Adrenal gland (tissue), 12 donors: Measurements from ENCODE around the gene SPATA31D3. TPM values are rescaled to one million over a fixed set of nuclear protein-coding genes. Genes with fewer than 3 reads are reported as not detected.

ENCODE experiments used
- DNase-seq, 7 donors: peaks; one replicate each; pipeline ENCODE4 v3.0.0-alpha.2; 2019 to 2020
- H3K27ac ChIP-seq, 5 donors: fragments of 200-600 bp; sonication (generic) in 4 of 5; 1 replicate in 3 of 5; 2 replicates in 2 of 5; pipeline versions ENCODE4 v1.5.1 to v1.8.0; 2016 to 2020; ENCODE audit warnings: mild to moderate bottlenecking in 1 of 5
- H3K27me3 ChIP-seq: fragments of 200-600 bp; 2 replicates; pipeline ENCODE4 v1.8.0; 2021
- H3K36me3 ChIP-seq, 2 donors: fragments of 200-600 bp; replicated peaks in 1 of 2; 1 replicate in 1 of 2; 2 replicates in 1 of 2; pipeline versions ENCODE4 v1.5.1 to v1.8.0; 2018 to 2022
- H3K4me1 ChIP-seq, 2 donors: fragments of 200-600 bp; replicated peaks in 1 of 2; 1 replicate in 1 of 2; 2 replicates in 1 of 2; pipeline versions ENCODE4 v1.5.1 to v1.8.0; 2018 to 2021
- H3K4me3 ChIP-seq, 4 donors: fragments of 200-600 bp; sonication (generic) in 3 of 4; one replicate each; pipeline ENCODE4 v1.5.1; 2016 to 2018
- H3K9me3 ChIP-seq, 3 donors: fragments of 200-600 bp; sonication (generic) in 1 of 3; replicated peaks in 1 of 3; 1 replicate in 2 of 3; 2 replicates in 1 of 3; pipeline versions ENCODE4 v1.5.1 to v1.8.0; 2016 to 2021
- CTCF ChIP-seq, 6 experiments: fragments of 450-650 bp in 4 of 6; fragments of 200-600 bp in 2 of 6; sonication (generic) in 1 of 6; IDR thresholded peaks; 1 replicate in 5 of 6; 2 replicates in 1 of 6; pipeline versions ENCODE4 v1.5.1 to v1.8.0; 2016 to 2021; ENCODE audit warnings: antibody characterized with exemption in 6 of 6, mild to moderate bottlenecking in 2 of 6, moderate library complexity in 1 of 6
- POLR2A ChIP-seq, 2 donors: fragments of 450-650 bp; IDR thresholded peaks; one replicate each; pipeline ENCODE4 v1.6.1; 2017; ENCODE audit warnings: antibody characterized with exemption in 2 of 2, mild to moderate bottlenecking in 2 of 2, moderate library complexity in 1 of 2
- WGBS, 4 donors: extraction: QIAGEN DNeasy Blood & Tissue Kit in 2 of 4; methylation state at CpG; one replicate each; pipeline versions ENCODE4 v1.1.5 to v1.1.7; 2013 to 2017; 5-methylcytosine and 5-hydroxymethylcytosine counted together
- intact Hi-C, 2 donors: fragments of 100-400 bp; cut with DNase I; formaldehyde crosslinking; loops; one replicate each; pipeline versions ENCODE4 v1.14.1 to v1.15.0; 2022 to 2023
- polyA plus RNA-seq, 3 donors: library from polyadenylated mRNA; stranded (reverse); fragments of 200-250 nt in 2 of 3; fragments of 350-450 nt in 1 of 3; fragmentation: Illumina TruSeq in 1 of 3; extraction: RNeasy Lipid Tissue Mini Kit (QIAGEN cat#74804) in 1 of 3; gene quantifications; one replicate each; pipeline ENCODE4 v1.2.3, GENCODE V29; 2013 to 2014
- total RNA-seq, 9 donors: library from RNA; depleted of rRNA in 4 of 9; stranded (reverse); fragments of >200 nt in 4 of 9; fragments of 120-200 nt in 1 of 9; fragmentation: NEBNext Ultra II Directional in 1 of 9; extraction: Animal tissue kit (Norgen Biotek cat#: 25700) in 1 of 9; gene quantifications; one replicate each; pipeline versions ENCODE4 v1.1.0 to v1.2.4, GENCODE V29; 2013 to 2023
- donor health status: healthy with polysubstance abuse.
- donor health status: Bipolar disorder and iron deficiency.
- donor health status: DM: yes; HTN: yes; CAD: no.
- donor health status: DM: no; HTN: no; CAD: no.
- donor health status: DM: no; HTN: no; CAD: no.
- donor health status: DM: yes; HTN: yes; CAD: no.

The SPATA31D3 gene
- total and polyA plus RNA-seq, 12 donors: 0.08 TPM; not detected in 11

- no peak overlapping the region for H3K27ac ChIP-seq
- H3K9me3 ChIP-seq: peaks cover 0 to 9% (median 0%) of the 10 kb centered on the region in 3 donors
- intact Hi-C loops: no loop called here
- no peaks in the 10 kb centered on the region for H3K27me3 ChIP-seq
- H3K36me3 ChIP-seq: no peaks in the 10 kb centered on the region
- no peak for TF ChIP-seq CTCF (IDR thresholded peaks at IDR 0.05)
- DNase-seq: no peak
- H3K4me3 ChIP-seq: no peak overlapping the region
- H3K4me1 ChIP-seq: no peaks in the 10 kb centered on the region
Measured at GRCh38 chr9:81955625-81956024, 12.3 kb downstream of the SPATA31D3 start.

- no peaks in the 10 kb centered on the region for H3K9me3 ChIP-seq
- H3K27me3 ChIP-seq: no peaks in the 10 kb centered on the region
- H3K4me3 ChIP-seq: no peak overlapping the region
- no peaks in the 10 kb centered on the region for H3K4me1 ChIP-seq
- H3K36me3 ChIP-seq: no peaks in the 10 kb centered on the region
- TF ChIP-seq CTCF (IDR thresholded peaks at IDR 0.05) (no peak), POLR2A (IDR thresholded peaks at IDR 0.05) (no peak)
- intact Hi-C loops: no loop called here
- WGBS, 4 donors: 78 to 86% (median 82%) methylated on average over 6 of the region's 6 CpGs
- no peak for DNase-seq
- no peak overlapping the region for H3K27ac ChIP-seq
Measured at GRCh38 chr9:81964218-81965171, 21.2 kb downstream of the SPATA31D3 start.

- no peak for DNase-seq
- TF ChIP-seq CTCF (IDR thresholded peaks at IDR 0.05) (no peak), POLR2A (IDR thresholded peaks at IDR 0.05) (no peak)
- no peak overlapping the region for H3K4me3 ChIP-seq
- H3K4me1 ChIP-seq: no peaks in the 10 kb centered on the region
- no peaks in the 10 kb centered on the region for H3K27me3 ChIP-seq
- WGBS, 4 donors: 86 to 96% (median 93%) methylated on average over 3 of the region's 3 CpGs
- H3K9me3 ChIP-seq: no peaks in the 10 kb centered on the region
- intact Hi-C loops: no loop called here
- H3K27ac ChIP-seq: no peak overlapping the region
- no peaks in the 10 kb centered on the region for H3K36me3 ChIP-seq
Measured at GRCh38 chr9:81968026-81968425, 24.7 kb downstream of the SPATA31D3 start.

- Histone ChIP-seq H3K4me1 (no peaks in the 10 kb centered on the region), H3K36me3 (no peaks in the 10 kb centered on the region), H3K27ac (no peak overlapping the region), H3K9me3 (no peaks in the 10 kb centered on the region), H3K4me3 (no peak overlapping the region), H3K27me3 (no peaks in the 10 kb centered on the region)
- no peak for DNase-seq
- no peak for TF ChIP-seq CTCF (IDR thresholded peaks at IDR 0.05)
- no peak for TF ChIP-seq POLR2A (IDR thresholded peaks at IDR 0.05)
- intact Hi-C loops: no loop called here
Measured at GRCh38 chr9:81969971-81970370, 26.7 kb downstream of the SPATA31D3 start.
